Right atrium auricular region (tissue), 2 donors: ENCODE results near the gene FICD. TPM values are rescaled to one million over a fixed set of nuclear protein-coding genes. Genes with fewer than 3 reads are reported as not detected.
A peak's percentile ranks its signal among the peaks of the same experiment; 100 is the strongest.

ENCODE experiments used
- DNase-seq: peaks from one replicate; pipeline ENCODE4 v3.0.0-alpha.2; 2019; ENCODE audit warnings: low spot score
- H3K27ac ChIP-seq, 2 donors: fragments of 200-600 bp; sonication (generic); 1 replicate in 1 of 2; 2 replicates in 1 of 2; pipeline ENCODE4 v1.5.1; 2016 to 2019
- H3K27me3 ChIP-seq, 2 donors: fragments of 200-600 bp; sonication (generic); one replicate each; pipeline versions ENCODE4 v1.5.1 to v1.6.0; 2017 to 2019
- H3K36me3 ChIP-seq: fragments of 200-600 bp; sonication (generic); one replicate; pipeline ENCODE4 v1.5.1; 2016
- H3K4me1 ChIP-seq, 2 donors: fragments of 200-600 bp; sonication (generic); one replicate each; pipeline versions ENCODE4 v1.5.1 to v1.6.0; 2017 to 2019
- H3K4me3 ChIP-seq, 2 donors: fragments of 200-600 bp; sonication (generic); 1 replicate in 1 of 2; 2 replicates in 1 of 2; pipeline ENCODE4 v1.5.1; 2017 to 2019; ENCODE audit warnings: mild to moderate bottlenecking in 1 of 2, moderate library complexity in 1 of 2
- H3K9me3 ChIP-seq, 2 donors: fragments of 200-600 bp; sonication (generic); one replicate each; pipeline ENCODE4 v1.5.1; 2019
- CTCF ChIP-seq, 2 donors: fragments of 200-600 bp; sonication (generic); IDR thresholded peaks; one replicate each; pipeline ENCODE4 v1.5.1; 2019; ENCODE audit warnings: antibody characterized with exemption in 2 of 2
- total RNA-seq, 2 donors: library from RNA; depleted of rRNA; stranded (reverse); fragments of >200 nt; gene quantifications; one replicate each; pipeline ENCODE4 v1.1.0, GENCODE V29; 2016

Gene FICD
- total RNA-seq, 2 donors from 2014 or later: 2.6 to 7.5 TPM

GRCh38 chr12:108515916-108516315, 839 bp downstream of the FICD start:
- H3K4me3 ChIP-seq: peak overlapping the region; percentile 67 to 85
- no peaks in the 10 kb centered on the region for H3K9me3 ChIP-seq
- no peak for TF ChIP-seq CTCF (IDR thresholded peaks at IDR 0.05)
- peaks cover 0 to 14% of the 10 kb centered on the region in 2 donors for H3K4me1 ChIP-seq
- H3K27ac ChIP-seq: no peak overlapping the region
- H3K27me3 ChIP-seq: no peaks in the 10 kb centered on the region
- no peak for DNase-seq
- peaks cover 32% of the 10 kb centered on the region for H3K36me3 ChIP-seq

DNA sequence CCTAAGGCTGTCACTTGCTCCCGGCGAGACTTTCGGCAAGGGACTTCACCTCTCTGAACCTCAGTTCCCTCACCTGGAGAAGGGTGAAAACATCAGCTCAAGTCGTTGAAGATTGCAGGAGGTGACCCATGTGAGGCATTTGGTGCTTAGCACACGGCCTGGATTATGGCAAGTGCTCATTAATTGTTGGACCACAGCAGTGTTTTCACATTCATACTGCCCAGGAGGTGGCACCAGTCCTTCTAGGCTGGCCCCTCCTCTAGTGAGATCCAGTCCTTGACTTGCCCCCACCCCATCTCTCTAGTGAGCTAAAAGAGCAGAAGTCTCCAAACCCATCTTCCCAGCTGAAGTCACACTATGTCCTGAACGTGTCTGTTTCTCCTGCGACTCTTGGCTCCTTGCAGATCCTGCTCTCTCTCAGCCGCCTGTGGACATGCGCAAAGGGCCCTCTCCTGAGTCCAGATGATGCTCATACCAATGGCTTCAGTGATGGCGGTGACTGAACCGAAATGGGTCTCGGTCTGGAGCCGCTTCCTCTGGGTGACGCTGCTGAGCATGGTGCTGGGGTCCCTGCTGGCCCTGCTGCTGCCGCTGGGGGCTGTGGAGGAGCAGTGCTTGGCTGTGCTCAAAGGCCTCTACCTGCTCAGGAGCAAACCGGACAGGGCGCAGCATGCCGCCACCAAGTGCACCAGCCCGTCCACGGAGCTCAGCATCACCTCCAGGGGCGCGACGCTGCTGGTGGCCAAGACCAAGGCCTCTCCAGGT, 1.6 kb downstream of the FICD start:
- no peak for DNase-seq
- peaks cover 0 to 14% of the 10 kb centered on the region in 2 donors for H3K4me1 ChIP-seq
- H3K36me3 ChIP-seq: peaks cover 39% of the 10 kb centered on the region
- no peak overlapping the region for H3K27ac ChIP-seq
- H3K27me3 ChIP-seq: no peaks in the 10 kb centered on the region
- no peak overlapping the region for H3K4me3 ChIP-seq
- TF ChIP-seq CTCF (IDR thresholded peaks at IDR 0.05): no peak
- H3K9me3 ChIP-seq: no peaks in the 10 kb centered on the region

DNA sequence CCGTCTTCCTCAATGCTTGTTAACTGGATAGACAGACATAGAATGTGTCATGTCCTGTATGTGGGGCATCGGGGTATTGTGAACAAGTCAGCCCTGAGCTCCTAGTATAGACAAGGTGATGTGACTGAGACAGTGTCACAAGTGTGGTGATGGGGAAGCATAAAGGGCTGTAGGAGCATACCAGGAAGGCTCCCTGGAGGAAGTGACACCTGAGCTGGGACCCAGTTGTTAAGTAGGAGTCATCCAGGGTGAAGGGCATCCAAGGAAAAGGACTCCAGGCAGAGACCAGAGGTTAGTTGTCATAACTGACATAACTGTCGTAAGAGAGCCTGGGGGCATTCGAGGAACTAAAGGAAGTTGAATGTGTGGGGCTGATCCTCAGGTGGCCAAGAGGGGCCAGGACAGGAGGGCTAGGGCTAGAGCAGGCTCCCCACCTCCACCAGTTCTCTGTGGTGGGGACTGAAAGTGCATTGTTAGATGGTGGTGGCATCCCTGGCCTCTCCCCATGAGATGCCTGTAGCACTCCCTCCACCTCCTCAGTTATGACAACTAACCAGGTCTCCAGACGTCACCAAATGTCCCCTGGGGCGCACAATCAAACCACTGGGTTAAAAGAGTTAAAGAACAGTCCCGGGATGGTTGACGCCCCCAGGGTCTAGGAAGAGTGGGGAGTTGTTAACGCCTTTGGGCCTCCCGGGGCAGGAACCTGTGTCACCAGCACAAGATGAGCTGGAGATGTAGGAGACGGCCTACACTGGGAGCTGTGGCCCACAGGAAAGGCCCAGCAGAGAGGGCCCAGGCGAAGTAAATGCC, 2.4 kb downstream of the FICD start:
- Histone ChIP-seq H3K36me3 (peaks cover 45% of the 10 kb centered on the region), H3K4me3 (no peak overlapping the region), H3K27ac (no peak overlapping the region), H3K27me3 (no peaks in the 10 kb centered on the region), H3K9me3 (no peaks in the 10 kb centered on the region), H3K4me1 (peaks cover 0 to 10% of the 10 kb centered on the region in 2 donors)
- no peak for DNase-seq
- no peak for TF ChIP-seq CTCF (IDR thresholded peaks at IDR 0.05)

GRCh38 chr12:108518101-108518715, 3.1 kb downstream of the FICD start:
- DNase-seq: no peak
- no peak overlapping the region for H3K27ac ChIP-seq
- no peak for TF ChIP-seq CTCF (IDR thresholded peaks at IDR 0.05)
- H3K4me1 ChIP-seq: peaks cover 0 to 10% of the 10 kb centered on the region in 2 donors
- no peaks in the 10 kb centered on the region for H3K9me3 ChIP-seq
- no peaks in the 10 kb centered on the region for H3K27me3 ChIP-seq
- H3K4me3 ChIP-seq: no peak overlapping the region
- peaks cover 53% of the 10 kb centered on the region for H3K36me3 ChIP-seq

DNA sequence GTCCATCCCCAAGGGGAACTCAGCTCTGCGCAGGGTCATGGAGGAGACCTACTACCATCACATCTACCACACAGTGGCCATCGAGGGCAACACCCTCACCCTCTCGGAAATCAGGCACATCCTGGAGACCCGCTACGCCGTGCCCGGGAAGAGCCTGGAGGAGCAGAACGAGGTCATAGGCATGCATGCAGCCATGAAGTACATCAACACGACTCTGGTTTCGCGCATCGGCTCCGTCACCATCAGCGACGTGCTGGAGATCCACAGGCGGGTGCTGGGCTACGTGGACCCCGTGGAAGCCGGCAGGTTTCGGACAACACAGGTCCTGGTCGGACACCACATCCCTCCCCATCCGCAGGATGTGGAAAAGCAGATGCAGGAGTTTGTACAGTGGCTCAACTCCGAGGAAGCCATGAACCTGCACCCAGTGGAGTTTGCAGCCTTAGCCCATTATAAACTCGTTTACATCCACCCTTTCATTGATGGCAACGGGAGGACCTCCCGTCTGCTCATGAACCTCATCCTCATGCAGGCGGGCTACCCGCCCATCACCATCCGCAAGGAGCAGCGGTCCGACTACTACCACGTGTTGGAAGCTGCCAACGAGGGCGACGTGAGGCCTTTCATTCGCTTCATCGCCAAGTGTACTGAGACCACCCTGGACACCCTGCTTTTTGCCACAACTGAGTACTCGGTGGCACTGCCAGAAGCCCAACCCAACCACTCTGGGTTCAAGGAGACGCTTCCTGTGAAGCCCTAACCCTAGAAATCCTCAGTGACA, 3.8 kb downstream of the FICD start:
- H3K9me3 ChIP-seq: no peaks in the 10 kb centered on the region
- TF ChIP-seq CTCF (IDR thresholded peaks at IDR 0.05): no peak
- peaks cover 60% of the 10 kb centered on the region for H3K36me3 ChIP-seq

More for the DNA sequence above, 3.8 kb downstream of the FICD start:
- Histone ChIP-seq H3K27me3 (no peaks in the 10 kb centered on the region), H3K4me1 (peaks cover 0 to 10% of the 10 kb centered on the region in 2 donors), H3K4me3 (no peak overlapping the region), H3K27ac (no peak overlapping the region)
- DNase-seq: no peak
